ENCODE measurements around the gene GALP. TPM values are rescaled to one million over a fixed set of nuclear protein-coding genes. Genes with fewer than 3 reads are reported as not detected.
"Not testable (repeated sequence)": the region's sequence is repeated elsewhere in the genome, so short reads cannot be mapped to it uniquely, and the experiment has no call there.

Gene GALP
- total RNA-seq, 1 experiment from 2014 or later = not detected

DNA sequence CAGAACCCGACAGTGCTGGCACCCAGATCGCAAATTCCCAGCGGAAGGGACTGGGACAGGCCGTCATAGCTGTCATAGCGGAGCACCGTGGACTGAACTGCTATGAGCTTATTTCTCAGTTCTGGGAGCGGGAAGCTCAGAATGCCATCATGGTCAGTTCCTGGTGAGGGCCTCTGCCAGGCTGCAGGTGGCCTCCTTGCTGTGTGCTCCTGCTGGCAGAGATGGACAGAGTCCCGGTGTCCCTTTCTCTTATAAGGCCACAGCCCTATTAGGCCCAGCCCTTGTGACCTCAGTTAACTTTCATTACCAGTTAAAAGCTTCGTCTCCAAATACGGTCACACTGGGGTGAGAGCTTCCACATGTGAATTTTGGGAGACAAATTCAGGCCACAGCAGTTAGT is 30.1 kb upstream of the GALP start:
- in situ Hi-C loops (cut with HindIII; ENCODE audit: low sequenced_read_pairs) = no loop called here
- no peak for DNase-seq (ENCODE audit: low spot score)

DNA sequence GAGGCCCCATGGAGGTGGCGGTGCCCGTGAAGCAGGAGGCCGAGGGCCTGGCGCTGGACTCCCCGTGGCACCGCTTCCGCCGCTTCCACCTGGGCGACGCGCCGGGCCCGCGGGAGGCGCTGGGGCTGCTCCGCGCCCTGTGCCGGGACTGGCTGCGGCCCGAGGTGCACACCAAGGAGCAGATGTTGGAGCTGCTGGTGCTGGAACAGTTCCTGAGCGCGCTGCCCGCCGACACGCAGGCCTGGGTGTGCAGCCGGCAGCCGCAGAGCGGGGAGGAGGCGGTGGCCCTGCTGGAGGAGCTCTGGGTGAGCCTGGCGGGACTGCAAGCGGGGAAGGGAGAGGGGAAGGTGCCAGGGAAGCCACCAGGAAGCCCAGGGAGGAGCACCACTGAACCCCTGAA is 28.9 kb upstream of the GALP start:
- in situ Hi-C loops (cut with HindIII; ENCODE audit: low sequenced_read_pairs) = no loop called here
- peak; percentile 40 for DNase-seq (ENCODE audit: low spot score)

DNA sequence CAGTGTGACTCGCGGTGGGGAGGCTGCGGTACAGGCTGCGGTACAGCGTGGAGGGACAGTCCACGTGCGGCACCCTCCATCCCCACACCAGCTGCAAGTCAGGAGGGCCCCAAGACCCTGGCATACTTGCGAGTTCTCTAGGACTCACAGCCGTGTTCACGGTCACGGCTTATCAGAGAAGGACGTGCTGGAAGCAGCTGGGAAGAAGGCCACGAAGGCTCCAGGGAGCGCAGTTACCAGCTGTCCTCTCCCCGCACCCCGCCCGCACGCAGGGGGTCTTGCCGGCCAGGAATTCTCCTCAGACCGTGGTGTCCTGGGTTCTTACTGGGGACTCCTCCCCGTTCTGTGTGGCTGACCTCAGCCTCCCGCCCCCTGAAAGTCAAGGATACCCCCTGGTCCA is 28.5 kb upstream of the GALP start:
- in situ Hi-C loops (cut with HindIII; ENCODE audit: low sequenced_read_pairs) = no loop called here
- DNase-seq (ENCODE audit: low spot score) = no peak

DNA sequence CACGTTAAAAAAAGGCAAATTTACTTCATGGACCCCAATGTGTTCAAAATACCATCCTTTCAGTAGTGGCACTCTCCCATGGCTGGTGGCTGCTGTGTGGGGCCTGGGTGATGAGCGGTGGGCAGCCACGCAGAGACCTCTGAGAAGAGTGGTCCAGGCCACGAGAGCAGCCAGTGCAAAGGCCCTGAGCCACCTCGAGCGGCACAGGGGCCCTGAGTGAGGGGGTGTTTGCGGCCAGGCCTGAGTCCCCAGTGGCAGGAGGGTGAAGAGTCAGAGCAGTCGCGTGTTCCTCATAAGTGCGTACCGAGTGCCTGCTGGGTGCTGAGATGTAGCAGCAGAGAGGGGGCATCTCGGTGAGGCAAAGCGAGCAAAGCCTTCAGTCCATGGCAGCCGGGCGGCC is 27.7 kb upstream of the GALP start:
- no peak for DNase-seq (ENCODE audit: low spot score)
- in situ Hi-C loops (cut with HindIII; ENCODE audit: low sequenced_read_pairs) = no loop called here

DNA sequence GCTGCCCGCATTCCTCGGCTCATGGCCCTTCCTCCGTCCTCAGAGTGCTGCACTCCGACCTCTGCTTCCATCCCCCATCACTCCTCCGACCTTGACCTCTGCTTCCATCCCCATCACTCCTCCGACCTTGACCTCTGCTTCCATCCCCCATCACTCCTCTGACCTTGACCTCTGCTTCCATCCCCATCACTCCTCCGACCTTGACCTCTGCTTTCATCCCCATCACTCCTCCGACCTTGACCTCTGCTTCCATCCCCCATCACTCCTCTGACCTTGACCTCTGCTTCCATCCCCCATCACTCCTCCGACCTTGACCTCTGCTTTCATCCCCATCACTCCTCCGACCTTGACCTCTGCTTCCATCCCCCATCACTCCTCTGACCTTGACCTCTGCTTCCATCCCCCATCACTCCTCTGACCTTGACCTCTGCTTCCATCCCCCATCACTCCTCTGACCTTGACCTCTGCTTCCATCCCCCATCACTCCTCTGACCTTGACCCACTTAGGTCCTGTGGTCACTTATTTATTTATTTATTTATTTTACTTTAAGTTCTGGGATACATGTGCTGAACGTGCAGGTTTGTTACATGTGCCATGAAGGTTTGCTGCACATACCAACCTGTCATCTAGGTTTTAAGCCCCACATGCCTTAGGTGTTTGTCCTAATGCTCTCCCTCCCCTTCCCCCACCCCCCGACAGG is 26.7 kb upstream of the GALP start:
- DNase-seq (ENCODE audit: low spot score); in situ Hi-C loops (cut with HindIII; ENCODE audit: low sequenced_read_pairs): not testable (repeated sequence)

DNA sequence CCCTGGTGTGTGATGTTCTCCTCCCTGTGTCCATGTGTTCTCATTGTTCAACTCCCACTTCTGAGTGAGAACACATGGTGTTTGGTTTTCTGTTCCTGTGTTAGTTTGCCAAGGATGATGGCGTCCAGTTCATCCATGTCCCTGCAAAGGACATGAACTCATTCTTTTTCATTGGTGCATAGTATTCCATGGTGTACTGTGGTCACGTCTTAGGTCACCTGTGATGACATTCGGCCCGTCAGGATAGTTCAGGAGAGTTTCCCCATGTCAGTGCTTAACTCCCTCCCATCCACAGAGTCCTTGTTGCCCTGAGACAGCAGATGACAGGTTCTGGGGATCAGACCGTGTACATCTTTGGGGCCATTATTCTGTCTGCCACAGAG is 26.2 kb upstream of the GALP start:
- in situ Hi-C loops (cut with HindIII; ENCODE audit: low sequenced_read_pairs) = no loop called here

DNA sequence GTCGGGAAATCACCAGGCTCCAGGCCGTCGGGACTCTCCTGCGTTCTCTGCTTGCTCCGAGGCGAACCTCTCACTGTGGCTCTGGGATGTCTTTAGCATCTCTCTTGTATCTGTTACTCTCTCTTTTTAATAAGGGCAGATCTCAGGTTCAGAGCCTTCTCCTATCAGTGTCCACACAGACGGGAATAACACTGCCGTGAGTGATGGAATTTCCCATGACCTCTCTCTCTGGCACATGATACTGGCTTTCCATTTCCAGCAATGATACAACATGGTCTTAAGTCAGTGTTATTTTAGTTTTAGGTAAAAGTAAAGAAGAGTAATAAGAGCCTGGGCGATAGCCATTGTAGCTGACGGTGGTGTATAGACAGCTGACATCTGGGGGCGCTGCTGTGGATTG is 25.4 kb upstream of the GALP start:
- in situ Hi-C loops (cut with HindIII; ENCODE audit: low sequenced_read_pairs) = no loop called here

More for the DNA sequence above, 26.2 kb upstream of the GALP start:
- DNase-seq (ENCODE audit: low spot score) = no peak

DNA sequence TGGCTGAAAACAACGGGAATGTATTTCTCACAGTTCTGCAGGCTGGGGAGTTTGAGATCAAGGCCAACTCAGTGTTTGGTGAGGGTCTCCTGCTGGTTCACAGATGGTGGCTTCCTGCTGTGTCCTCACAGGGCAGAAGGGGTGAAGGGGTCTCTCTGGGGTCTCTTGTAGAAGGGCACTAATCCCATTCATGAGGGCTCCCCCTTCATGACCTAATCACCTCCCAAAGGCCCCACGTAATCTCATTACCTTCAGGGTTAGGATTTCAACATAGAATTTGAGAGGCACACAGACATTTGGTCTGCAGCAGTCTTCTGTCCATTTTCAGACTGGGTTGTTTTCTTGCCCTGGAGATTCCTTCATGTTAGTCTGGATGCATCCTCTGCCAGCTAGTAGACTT is 23.2 kb upstream of the GALP start:
- in situ Hi-C loops (cut with HindIII; ENCODE audit: low sequenced_read_pairs) = no loop called here
- no peak for DNase-seq (ENCODE audit: low spot score)

More for the DNA sequence above, 25.4 kb upstream of the GALP start:
- no peak for DNase-seq (ENCODE audit: low spot score)

DNA sequence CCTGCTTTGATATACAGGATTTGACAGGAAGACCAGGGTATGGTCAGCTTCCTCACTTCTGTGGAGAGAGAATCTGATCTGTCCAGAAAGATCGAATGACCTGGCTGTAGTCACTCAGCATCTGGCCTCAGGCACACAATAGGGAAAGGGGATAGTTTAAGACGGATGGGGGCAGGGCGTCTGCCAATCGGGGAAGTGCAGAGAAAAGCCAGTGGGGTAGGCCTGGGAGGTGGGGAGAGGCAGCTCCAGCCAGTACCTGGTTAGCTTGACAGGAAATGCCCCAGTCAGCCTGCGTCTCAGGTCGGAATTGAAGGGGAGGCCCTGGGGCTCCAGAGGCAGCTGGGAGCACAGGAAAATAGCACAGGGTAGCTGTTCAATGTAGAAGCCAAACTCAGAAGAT is 22.3 kb upstream of the GALP start:
- DNase-seq (ENCODE audit: low spot score) = no peak
- in situ Hi-C loops (cut with HindIII; ENCODE audit: low sequenced_read_pairs) = no loop called here

DNA sequence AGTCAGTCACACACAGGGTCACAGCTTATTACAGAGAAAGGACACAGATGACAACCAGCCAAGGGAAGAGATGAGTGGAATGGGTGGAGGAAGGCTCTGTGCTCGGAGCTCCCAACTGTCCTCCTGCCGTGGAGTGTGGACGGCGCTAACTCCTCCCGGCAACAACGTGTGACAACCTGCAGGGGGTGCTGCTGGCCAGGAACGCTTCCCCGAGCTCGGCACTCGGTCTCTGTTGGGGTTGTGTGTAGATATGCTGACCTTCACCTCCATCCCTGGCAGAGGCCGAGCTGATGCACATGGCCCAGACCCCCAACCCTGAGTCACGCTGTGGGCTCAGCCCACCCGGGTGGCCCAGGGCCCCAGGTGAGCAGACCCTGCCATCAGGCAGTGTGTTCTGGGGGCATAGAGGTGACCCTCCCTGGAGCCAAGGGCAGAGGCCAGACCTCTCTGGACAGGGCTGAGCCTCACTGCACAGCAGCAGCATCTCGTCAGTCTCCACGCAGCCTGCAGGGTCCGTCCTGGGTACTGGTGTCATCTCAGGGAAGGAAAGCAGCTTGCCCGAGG is 20.6 kb upstream of the GALP start:
- no peak for DNase-seq (ENCODE audit: low spot score)
- in situ Hi-C loops (cut with HindIII; ENCODE audit: low sequenced_read_pairs) = no loop called here

DNA sequence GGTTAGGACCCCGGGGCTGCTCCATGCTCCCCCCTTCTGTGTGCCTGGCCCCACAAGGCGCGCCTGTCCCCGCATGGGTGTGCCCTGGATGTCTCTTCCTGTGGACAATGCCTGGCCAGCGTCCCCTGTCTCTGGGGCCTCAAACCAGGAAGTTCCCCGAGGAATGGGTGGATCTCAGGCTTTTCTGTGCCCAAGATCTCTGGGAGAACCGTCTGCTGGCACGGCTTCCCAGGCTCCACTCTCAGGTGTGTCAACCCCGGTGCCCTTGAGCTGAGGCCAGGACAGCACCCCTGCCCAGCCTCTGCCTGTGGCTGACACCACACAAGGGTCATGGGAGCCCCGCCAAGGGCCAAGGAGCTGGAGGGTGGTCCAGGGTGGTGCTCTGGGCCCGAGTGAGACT is 19.0 kb upstream of the GALP start:
- no peak for DNase-seq (ENCODE audit: low spot score)
- in situ Hi-C loops (cut with HindIII; ENCODE audit: low sequenced_read_pairs) = no loop called here

DNA sequence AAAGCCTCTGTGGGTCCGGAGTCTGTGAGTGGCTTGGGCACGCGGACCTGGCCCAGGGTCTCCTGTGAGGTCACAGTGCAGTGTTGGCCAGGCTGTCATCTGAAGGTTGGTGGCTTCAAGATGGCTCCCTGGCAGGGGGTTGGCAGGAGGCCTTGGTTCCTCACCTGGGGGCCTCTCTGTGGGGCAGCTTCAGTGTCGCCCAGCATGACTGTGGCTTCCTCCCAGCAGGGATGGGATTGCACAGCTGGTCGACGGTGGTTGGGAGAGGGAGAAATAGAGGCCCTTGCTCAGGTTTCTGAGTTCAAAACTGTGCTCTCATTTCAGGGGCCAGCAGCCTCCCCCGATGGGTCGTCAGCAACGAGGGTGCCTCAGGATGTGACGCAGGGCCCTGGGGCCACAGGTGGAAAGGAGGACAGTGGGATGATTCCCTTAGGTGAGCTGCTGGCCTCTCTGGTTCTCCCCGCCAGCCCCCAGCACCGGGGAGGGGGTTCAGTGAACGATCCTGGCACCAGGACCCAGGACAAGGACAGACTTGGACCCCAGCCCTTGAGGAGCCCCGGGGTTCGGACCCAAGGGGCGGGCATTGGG is 17.5 kb upstream of the GALP start:
- in situ Hi-C loops (cut with HindIII; ENCODE audit: low sequenced_read_pairs) = no loop called here
- DNase-seq (ENCODE audit: low spot score) = no peak

DNA sequence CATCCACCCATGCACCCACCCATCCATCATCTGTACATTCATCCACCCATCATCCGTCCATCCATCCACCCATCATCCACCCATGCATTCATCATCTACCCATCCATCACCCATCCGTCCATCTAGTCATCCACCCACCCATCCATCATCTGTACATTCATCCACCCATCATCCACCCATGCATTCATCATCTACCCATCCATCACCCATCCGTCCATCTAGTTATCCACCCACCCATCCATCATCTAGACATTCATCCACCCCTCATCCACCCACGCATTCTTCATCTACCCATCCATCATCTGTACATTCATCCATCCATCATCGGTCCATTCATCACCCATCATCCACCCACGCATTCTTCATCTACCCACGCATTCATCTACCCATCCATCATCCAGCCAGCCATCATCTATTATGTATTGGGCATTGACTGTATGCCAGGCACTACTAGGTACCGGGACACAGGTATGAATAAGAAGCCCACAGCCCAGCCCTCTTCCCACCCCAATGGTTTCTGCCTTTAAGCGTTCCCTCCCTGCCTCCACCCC is 16.7 kb upstream of the GALP start:
- in situ Hi-C loops (cut with HindIII; ENCODE audit: low sequenced_read_pairs) = no loop called here
- no peak for DNase-seq (ENCODE audit: low spot score)

DNA sequence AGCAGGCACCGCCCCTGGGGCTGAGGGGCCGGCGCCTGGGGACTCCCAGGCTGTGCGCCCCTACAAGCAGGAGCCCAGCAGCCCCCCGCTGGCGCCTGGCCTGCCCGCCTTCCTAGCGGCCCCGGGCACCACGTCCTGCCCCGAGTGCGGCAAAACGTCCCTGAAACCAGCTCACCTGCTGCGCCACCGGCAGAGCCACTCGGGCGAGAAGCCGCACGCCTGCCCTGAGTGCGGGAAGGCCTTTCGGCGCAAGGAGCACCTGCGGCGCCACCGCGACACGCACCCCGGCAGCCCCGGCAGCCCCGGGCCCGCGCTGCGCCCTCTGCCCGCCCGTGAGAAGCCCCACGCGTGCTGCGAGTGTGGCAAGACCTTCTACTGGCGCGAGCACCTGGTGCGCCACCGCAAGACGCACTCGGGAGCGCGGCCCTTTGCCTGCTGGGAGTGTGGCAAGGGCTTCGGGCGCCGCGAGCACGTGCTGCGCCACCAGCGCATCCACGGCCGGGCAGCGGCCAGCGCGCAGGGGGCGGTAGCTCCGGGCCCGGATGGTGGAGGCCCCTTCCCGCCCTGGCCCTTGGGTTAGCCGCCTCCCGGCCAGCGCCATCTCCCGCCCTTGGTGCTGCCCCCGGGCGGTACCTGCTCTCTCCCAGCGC is 16.1 kb upstream of the GALP start:
- DNase-seq (ENCODE audit: low spot score) = no peak
- in situ Hi-C loops (cut with HindIII; ENCODE audit: low sequenced_read_pairs) = no loop called here

DNA sequence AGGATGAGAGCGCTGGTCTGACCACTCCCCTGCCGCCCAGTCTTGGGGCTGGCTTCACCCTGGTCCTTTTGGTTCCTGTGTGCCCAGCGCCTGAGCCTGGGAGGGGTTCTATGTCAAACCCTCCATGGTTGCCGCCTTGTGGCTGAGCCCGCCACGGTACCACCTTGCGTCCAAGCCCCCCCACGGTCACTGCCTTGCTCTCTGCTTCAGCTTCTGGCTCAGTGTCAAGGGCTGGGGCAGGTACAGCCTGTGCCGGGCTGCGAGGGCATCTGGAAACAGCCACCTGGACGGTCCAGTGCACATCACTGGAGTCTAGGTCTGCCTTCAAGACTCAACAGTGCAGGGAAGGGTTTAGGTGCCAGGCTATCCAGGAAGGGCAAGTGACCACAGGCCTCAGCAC is 14.3 kb upstream of the GALP start:
- no peak for DNase-seq (ENCODE audit: low spot score)
- in situ Hi-C loops (cut with HindIII; ENCODE audit: low sequenced_read_pairs) = no loop called here

DNA sequence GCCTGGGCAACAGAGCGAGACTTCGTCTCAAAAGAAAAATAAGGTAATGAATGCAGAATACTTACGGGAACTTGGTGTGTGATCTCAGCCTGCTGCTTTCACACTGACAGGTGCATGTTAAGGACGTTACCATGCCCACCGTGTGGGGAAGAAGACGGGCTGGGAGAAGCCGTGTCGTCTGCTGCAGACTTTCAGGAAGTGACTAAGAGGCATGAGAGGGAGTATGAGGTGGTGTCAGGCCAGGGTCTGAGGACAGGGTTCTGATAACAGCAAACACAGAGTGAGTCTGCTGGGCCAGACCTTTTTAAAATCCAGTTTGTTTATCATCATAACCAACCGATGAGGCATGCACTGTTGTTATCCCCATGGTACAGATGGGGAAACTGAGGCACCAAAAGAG is 13.6 kb upstream of the GALP start:
- DNase-seq (ENCODE audit: low spot score) = no peak
- in situ Hi-C loops (cut with HindIII; ENCODE audit: low sequenced_read_pairs) = no loop called here

DNA sequence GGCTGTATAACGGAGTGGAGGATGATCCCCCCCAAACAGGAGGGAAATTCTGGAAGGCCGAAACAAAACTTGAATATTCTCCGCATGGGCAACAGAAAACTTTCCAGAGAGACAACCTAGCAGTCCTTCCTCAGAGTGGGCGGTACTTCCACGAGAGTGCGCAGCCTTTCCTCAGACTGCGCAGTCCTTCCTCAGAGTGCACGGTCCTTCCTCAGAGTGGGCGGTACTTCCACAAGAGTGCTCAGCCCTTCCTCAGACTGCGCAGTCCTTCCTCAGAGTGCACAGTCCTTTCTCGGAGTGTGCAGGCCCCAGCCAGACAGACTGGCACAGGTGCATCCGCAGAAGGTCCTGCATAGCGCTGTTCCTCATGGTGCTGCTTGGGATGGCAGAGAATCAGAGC is 12.7 kb upstream of the GALP start:
- no peak for DNase-seq (ENCODE audit: low spot score)
- in situ Hi-C loops (cut with HindIII; ENCODE audit: low sequenced_read_pairs) = no loop called here

DNA sequence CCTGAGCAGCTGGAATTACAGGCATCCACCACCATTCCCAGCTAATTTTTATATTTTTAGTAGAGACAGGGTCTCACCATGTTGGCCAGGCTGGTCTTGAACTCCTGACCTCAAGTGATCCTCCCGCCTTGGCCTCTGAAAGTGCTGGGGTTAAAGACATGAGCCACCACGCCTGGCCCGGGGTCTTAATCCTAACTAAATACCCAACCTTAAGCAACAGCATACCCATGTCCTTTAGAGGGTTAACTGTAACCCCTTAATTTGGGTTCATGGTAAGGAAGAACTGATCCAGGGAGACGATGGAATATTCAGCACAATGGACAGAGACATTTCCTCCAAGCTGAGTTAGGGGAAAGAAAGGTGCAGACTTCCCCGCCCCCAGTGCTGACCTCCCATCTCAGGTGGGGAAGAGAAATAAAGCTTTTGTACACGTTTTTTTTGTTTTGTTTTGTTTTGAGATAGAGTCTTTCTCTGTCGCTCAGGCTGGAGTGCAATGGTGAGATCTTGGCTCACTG is 8.7 kb upstream of the GALP start:
- in situ Hi-C loops (cut with HindIII; ENCODE audit: low sequenced_read_pairs) = no loop called here
- DNase-seq (ENCODE audit: low spot score) = no peak

DNA sequence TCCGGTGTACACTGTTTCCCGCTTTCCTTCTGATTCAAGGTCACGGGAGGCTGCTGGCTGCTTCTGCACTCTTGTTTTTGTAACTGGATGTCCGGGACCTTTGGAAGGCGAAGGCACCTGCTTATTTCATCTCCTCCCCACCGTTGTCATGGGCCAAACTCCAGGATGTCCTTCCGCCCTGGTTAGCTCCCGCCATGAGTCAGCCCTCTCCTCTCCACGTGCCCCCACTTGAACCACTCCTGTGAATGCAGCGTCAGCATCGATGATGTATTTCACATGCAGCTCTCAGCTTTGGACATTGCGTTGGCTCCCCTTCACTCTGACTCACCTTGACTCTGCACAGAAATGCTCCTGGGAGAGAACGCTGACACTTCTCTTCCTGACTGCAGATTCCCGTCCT is 5.5 kb upstream of the GALP start:
- in situ Hi-C loops (cut with HindIII; ENCODE audit: low sequenced_read_pairs) = no loop called here
- no peak for DNase-seq (ENCODE audit: low spot score)

DNA sequence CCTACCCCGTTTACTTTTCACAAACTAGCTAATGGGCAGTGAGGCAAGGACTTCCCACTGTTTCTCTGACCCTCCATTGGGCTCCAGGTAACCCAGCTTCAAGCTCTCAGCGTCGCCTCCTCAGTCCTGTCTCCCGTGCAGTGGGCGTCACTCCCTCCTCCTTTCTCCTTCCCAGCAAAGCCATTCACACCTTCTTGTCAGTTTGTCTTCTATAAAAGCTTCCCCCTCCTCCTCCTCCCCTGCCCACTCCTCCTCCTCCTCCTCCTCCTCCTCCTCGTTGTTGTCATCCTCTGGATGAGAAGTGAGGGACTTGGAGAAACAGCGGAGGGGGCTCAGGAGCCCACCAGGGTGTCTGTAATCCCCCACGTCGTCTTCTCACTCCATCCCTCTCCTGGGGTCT is 1.7 kb upstream of the GALP start:
- no peak for DNase-seq (ENCODE audit: low spot score)
- in situ Hi-C loops (cut with HindIII; ENCODE audit: low sequenced_read_pairs) = no loop called here

Data from G401 (cell line).